Peyer's patch (tissue), 4 donors: ENCODE results near the gene MPPED2.

ENCODE experiments used
- CTCF ChIP-seq, 6 experiments: fragments of 450-650 bp in 4 of 6; fragments of 200-600 bp in 2 of 6; sonication (generic) in 1 of 6; IDR thresholded peaks; one replicate each; pipeline ENCODE4 v1.5.1; 2017 to 2019; ENCODE audit warnings: antibody characterized with exemption in 6 of 6, mild to moderate bottlenecking in 3 of 6, moderate library complexity in 1 of 6
- POLR2A ChIP-seq, 2 donors: fragments of 450-650 bp; IDR thresholded peaks; one replicate each; pipeline ENCODE4 v1.5.1; 2017; ENCODE audit warnings: antibody characterized with exemption in 2 of 2, mild to moderate bottlenecking in 2 of 2, moderate library complexity in 2 of 2

- TF ChIP-seq CTCF (IDR thresholded peaks at IDR 0.05) (no peak), POLR2A (IDR thresholded peaks at IDR 0.05) (no peak)
These were observed 174.8 kb downstream of the MPPED2 start for GRCh38 chr11:30411383-30411782.
